Fibroblast of upper back skin (primary cell): ENCODE data around the gene HPSE.

Experiments
- DNase-seq: peaks from one replicate; pipeline ENCODE4 v3.0.0-alpha.2; 2013

The HPSE gene

DNA sequence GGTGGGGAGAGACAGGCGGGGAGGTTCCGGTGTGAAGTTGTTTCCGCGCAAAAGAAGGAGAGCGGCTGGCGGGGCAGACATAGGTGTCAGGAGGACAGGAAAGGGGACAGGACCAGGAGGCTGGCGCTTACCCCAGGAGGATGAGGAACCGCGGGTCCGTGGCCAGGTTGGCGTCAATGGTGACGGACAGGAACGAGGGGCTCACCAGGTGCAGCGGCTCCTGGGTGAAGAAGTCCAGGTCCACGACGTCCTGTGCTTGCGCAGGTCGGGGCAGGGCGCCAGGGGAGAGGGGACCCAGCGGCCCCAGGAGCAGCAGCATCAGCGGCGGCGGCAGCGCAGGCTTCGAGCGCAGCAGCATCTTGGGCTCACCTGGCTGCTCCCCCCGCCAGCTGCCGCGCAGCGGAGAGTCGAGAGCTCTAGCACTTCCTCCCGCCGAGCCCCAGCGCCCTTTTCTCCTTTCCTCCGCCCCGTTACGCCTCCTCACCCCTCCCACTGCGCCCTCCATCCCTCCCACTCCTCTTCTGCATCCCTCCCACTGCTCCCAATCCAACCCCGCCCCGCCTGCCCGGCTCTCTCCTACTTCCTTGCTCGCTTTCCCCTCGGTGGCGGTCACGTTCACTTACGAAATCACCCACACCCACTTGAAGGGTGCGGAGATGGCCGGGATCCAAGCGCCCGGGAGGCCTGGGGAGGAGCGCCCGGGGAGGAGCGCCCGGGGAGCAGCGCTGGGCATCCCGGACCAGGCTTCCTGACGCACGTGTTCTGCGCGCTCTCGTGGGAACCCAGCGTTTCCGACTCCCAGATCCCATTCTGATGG lies at the start of gene HPSE:
Gene HPSE, minus strand, starts transcription at position 424 of the 817 bp plus-strand sequence. Its CDS starts 66 bp downstream, at position 358.
- DNase-seq = peak; percentile 54

DNA sequence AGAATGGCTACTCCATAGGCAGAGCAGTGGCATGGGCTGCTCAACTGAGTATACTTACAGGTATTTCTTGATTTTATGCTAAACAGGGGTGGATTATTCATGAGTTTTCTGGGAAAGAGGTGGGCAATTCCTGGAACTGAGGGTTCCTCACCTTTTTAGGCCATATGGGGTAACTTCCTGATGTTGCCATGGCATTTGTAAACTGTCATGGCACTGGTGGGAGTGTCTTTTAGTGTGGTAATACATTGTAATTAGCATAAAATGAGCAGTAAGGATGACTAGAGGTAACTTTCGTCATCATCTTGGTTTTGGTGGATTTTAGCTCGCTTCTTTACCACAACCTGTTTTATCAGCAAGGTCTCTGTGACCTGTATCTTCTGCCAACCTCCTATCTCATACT lies 48.2 kb upstream of the HPSE start:
- no peak for DNase-seq

GRCh38 chr4:83381173-83381572 lies 46.5 kb upstream of the HPSE start:
- DNase-seq = no peak

DNA sequence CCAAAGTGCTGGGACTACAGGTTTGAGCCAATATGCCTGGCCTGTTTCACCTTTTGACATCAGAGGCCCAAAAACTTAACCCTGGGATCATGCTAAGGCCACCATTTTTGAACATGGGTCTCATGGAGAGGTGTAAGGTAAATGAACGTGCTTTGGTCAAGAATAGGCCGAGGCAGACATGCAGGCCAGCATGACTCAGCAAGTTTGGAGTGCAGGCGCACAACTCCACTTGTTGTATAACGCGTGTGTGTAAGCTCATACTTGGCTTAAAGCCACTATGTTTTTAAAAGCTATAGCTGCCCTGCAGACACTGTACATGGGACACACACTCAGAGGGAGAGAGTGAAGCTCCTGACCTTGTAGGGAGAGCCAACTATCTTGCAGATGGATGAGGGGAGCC lies 43.8 kb upstream of the HPSE start:
- no peak for DNase-seq

DNA sequence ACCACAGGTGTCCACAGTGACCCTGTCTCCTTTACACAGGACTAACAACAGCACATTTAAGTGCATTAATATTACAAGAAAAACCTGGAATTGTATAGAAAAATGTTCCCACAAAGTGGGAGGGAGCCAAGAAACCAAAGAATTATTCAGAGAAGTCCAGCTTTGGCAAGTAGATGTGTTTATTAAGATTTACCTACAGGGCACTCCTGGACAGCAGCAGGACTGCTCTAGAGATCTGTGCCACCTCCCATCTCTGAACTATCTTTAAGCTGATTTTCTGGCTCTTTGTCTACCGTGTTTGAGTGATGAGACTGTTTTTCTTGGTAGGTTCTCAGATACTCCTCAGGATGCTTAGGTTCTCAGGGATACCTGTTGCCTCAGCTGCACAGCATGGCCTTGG lies 38.3 kb upstream of the HPSE start:
- DNase-seq = no peak

GRCh38 chr4:83371936-83372335 lies 37.3 kb upstream of the HPSE start:
- DNase-seq = no peak

DNA sequence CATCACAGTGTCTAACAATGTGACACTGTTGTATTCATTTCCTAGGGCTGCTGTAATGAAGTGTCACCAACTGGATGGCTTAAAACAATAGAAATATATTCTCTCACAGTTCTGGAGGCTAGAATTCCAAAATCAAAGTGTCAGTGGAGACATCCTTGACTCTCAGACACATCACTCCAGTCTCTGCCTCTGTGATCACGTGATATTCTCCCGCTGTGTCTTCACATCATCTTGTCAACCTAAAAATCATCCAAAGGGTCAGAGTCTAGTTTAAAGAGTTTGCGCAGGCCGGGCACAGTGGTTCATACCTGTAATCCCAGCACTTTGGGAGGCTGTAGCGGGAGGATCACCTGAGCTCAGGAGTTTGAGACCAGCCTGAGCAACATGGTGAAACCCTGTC lies 36.6 kb upstream of the HPSE start:
- no peak for DNase-seq

DNA sequence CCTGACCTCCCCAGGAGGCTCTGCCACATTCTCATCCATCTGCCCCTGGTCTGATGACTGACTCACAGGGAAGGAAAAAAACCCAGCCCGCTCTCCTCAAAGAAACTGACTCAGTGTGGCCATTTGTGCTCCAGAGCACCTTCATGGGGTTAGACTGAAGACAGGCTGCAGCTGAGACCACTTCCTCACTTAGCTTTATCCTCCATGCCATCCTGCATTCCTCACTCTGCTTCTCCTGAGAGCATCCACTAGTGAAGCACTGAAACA lies 35.9 kb upstream of the HPSE start:
- DNase-seq = peak; percentile 25

DNA sequence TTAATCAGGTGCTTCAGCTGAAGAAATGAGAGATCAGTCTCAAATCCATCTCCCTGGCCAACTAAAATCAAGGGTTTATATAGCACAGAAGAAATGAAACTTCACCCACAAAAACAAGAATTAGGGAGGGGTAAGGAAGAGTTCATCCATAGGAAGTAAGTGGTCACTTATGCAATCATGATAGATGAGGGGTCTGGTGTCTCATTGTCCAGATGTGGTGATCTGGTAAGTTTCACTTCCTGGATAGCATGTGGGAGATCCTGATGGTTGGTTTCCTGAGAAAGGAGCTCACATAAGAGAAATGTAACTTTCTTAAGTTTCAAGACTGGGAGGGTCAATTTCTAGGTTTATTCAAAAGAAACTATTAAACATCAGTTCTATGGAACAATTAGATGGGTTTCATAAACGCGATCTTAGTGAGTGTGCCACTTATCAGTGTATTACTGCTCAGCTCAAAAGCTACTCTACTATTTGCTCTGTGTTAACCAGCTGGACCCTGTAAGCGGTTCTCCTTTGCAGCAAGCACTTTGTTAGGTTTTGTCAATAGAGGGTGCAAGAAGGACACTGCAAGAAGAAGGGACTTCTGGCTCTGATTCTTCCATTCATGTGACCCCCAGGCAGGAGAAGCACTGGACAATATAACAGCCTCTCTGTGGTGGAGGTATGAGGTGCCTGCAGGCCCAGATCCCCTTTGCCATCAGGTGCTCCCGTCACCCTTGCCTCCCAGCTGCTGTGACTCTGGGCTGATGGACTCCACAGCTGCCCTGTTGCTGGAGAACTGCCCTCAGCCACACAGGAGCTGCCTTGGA lies 35.4 kb upstream of the HPSE start:
- DNase-seq = peak; percentile 40

GRCh38 chr4:83364312-83364711 lies 29.7 kb upstream of the HPSE start:
- DNase-seq = no peak

DNA sequence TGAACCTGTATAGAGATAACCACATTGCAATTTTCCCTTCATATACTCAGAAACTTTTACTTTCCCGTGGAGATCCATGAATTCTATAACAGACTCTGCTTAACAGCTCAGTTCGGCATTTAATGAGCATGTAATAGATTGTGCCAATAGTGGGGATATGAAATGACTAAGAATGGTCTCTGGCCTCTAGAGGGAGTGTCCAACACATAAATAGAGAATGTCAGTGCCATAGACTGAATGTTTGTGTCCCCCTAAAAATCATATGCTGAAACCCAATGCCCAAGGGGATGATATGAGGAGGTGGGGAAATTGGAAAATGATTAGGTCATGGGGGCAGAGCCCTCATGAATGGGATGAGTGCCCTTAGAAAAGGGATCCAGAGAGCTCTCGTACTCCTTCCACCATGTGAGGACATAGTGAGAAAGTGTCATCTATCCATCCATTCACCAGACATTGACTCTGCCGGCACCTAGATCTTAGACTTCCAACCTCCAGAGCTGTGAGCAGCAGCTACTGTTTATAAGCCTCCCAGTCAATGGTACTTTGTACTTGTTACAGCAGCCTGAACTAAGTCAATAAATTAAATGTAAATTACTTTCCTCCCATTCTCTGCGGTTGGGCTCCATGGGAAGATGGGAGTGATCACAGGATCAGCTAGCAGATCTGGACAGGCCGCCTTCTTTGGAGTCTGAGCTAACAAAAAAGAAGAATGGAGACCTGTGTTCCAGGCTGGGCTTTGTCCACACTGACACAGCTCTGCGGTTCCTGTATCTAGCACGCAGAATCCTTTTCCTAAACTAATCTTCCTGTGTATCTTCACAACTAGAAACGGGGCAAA lies 28.1 kb upstream of the HPSE start:
- peak; percentile 44 for DNase-seq

GRCh38 chr4:83361416-83362103 lies 26.9 kb upstream of the HPSE start:
- no peak for DNase-seq

- DNase-seq = no peak
Measured at GRCh38 chr4:83360018-83360417, 25.4 kb upstream of the HPSE start.

GRCh38 chr4:83358410-83358809 lies 23.8 kb upstream of the HPSE start:
- peak; percentile 87 for DNase-seq

DNA sequence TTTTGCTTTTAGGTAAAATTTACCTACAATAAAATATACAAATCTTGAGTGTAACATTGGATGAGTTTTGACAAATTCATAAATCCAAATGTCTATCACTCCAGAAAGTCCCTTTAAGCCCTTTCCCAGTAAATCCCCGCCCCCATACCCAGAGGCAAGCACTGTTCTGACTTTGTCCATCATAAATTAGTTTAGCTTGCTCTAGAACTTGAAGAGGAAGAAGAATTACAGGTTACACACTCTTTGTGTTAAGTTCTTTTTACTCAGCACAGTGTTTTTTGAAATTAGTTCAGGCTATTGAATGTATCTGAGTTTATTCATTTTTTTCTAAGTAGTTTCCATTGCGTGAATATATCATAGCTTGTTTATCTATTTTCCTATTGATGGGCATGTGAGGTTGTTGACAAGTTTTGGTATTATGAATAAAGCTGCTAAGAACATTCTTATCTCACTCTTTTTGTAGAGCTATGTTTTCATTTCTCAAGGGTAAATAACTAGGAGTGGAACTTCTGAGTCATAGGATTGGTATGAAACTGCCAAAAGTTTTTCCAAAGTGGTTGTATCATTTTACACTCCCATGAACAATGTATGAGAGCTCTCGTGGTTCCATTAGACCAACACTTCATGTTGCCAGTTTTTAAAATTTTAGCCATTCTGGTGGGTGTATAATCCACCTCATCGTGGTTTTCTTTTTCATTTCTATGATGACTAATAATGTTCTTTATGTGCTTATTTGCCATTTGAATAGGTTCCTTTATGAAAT lies 22.4 kb upstream of the HPSE start:
- peak; percentile 95 for DNase-seq

DNA sequence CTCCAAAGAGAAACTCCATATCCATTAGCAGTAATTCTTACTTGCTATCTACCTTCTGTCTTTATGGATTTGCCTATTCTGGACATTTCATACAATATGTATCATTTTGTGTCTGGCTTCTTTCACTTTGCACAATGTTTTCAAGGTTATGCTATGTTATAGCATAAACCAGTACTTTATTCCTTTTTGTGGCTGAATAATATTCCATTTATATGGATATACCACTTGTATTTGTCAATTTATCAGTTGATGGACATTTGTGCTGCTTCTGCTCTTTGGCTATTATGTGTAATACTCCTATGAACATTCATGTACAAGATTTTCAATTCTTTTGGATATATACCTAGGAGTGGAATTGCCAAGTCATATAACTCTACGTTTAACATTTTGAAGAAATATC lies 18.9 kb upstream of the HPSE start:
- no peak for DNase-seq

DNA sequence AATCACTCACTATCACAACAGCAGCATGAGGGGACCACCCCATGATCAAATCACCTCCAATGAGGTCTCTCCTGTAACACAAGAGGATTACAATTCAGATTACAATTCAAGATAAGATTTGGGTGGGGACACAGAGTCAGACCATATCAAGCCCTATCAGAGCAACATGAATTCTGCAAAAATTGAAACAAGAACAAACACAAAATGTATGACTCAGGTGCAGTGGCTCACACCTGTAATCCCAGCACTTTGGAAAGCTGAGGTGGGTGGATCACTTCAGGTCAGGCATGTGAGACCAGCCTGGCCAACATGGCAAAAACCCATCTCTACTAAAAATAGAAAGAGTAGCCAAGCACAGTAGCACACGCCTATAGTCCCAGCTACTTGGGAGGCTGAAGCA lies 13.4 kb upstream of the HPSE start:
- no peak for DNase-seq

GRCh38 chr4:83342476-83342875 lies 7.8 kb upstream of the HPSE start:
- peak; percentile 9 for DNase-seq

DNA sequence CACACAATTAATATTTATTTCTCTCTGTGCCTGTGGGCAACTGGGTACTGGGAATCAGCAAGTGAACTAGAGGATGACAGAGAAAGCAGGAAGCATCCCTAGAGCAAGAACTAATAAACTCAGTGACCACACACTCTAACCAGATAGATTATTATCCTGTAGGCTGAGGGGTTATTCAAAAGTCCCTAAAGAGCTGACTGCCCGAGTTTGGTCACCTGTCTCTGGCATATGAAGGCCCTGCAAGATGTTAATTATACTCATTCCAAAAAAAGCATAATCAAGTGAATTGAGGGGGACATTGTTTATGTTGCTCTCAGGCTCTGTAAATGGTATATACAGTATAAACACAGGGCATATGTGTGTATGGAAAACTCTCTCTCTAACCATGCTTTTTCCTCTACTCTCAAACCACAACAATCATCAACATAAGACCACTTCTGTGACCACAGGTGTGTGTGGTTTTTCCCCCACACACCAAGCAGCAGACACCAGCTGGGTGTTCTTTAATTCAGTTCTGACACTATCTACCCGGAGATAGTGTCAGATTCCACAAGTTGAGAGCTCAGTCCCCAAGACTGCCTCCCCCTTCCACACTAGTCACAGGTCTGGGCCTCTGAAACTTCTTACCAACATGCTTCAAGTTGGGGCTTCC lies 6.2 kb upstream of the HPSE start:
- DNase-seq = no peak

GRCh38 chr4:83339573-83339972 lies 4.9 kb upstream of the HPSE start:
- no peak for DNase-seq

- no peak for DNase-seq
Measured at GRCh38 chr4:83335701-83336100, 1.1 kb upstream of the HPSE start.

DNA sequence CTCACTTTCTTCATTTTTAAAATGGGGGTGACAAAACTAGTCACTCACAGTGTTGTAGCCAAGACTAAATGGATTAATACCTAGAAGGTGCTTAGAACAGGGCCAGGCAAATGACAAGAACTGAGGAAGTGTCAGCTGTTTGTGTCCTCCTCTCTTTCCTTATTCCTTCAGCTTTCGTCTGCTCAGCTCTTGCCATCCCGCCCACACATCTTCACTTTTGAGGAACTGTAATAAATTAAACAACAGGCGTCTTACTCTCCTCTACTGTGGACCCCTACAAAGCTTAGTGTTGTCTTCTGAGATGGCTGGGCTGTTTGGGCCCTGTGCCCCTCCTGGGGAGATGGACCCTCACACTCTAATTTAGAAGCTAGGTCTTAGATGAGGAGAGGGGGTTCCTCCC lies 2.7 kb downstream of the HPSE start:
- DNase-seq = no peak
